Brain microvascular endothelial cell (primary cell): Measurements from ENCODE around the gene TRIM37.
A peak's percentile ranks its signal among the peaks of the same experiment; 100 is the strongest.

Experiments used
- DNase-seq: peaks from one replicate; pipeline ENCODE4 v3.0.0-alpha.2; 2020
- H3K27ac ChIP-seq: fragments of 250-450 bp; sonication (Bioruptor Pico); 2 replicates; pipeline ENCODE4 v1.5.1; 2020; ENCODE audit warnings: mild to moderate bottlenecking, moderate library complexity
- H3K27me3 ChIP-seq: fragments of 250-450 bp; sonication (Bioruptor Pico); replicated peaks from 2 replicates; pipeline ENCODE4 v1.5.1; 2020; ENCODE audit warnings: mild to moderate bottlenecking
- H3K36me3 ChIP-seq: fragments of 250-450 bp; sonication (Bioruptor Pico); replicated peaks from 2 replicates; pipeline ENCODE4 v1.5.1; 2020; ENCODE audit warnings: mild to moderate bottlenecking
- H3K4me3 ChIP-seq: 2 replicates; pipeline ENCODE4 v1.5.1; 2011; ENCODE audit warnings: low read depth, mild to moderate bottlenecking, control low read depth, low read length, moderate library complexity
- in situ Hi-C: cut with HindIII; loops from 2 replicates; pipeline ENCODE4 v1.10.0; 2017; ENCODE audit warnings: low sequenced_read_pairs, low pct_ligation_motif_present
- TF ChIP-seq, protein P1 (sequence below): IDR thresholded peaks from 2 replicates; pipeline ENCODE4 v1.5.1; 2011; ENCODE audit warnings: low read depth, mild to moderate bottlenecking, moderate library complexity, low read length, control low read depth, inconsistent platforms; ENCODE audit errors: missing control alignments

TRIM37 gene

DNA sequence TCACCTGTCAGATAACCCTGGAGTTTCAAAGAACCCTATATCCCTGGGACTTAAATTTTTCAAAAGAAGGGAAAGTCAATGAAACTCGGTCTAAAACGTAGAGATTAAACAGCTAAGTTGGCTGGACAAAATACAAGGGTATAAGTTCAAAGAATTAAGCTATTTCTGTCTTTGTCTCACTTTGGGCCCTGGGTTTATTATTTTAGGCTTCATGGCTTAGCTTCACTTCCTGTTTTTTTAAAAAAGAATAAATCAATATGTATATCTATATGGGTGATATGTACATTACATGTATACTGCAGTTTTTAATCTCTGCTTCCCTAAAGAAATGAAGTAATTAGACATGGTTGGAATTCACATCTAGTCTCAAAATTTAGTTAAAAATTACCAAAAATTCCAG is 132.3 kb downstream of the TRIM37 start:
- no peak for DNase-seq
- in situ Hi-C loops: no loop called here
- TF ChIP-seq, protein P1, sequence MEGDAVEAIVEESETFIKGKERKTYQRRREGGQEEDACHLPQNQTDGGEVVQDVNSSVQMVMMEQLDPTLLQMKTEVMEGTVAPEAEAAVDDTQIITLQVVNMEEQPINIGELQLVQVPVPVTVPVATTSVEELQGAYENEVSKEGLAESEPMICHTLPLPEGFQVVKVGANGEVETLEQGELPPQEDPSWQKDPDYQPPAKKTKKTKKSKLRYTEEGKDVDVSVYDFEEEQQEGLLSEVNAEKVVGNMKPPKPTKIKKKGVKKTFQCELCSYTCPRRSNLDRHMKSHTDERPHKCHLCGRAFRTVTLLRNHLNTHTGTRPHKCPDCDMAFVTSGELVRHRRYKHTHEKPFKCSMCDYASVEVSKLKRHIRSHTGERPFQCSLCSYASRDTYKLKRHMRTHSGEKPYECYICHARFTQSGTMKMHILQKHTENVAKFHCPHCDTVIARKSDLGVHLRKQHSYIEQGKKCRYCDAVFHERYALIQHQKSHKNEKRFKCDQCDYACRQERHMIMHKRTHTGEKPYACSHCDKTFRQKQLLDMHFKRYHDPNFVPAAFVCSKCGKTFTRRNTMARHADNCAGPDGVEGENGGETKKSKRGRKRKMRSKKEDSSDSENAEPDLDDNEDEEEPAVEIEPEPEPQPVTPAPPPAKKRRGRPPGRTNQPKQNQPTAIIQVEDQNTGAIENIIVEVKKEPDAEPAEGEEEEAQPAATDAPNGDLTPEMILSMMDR: no peak

DNA sequence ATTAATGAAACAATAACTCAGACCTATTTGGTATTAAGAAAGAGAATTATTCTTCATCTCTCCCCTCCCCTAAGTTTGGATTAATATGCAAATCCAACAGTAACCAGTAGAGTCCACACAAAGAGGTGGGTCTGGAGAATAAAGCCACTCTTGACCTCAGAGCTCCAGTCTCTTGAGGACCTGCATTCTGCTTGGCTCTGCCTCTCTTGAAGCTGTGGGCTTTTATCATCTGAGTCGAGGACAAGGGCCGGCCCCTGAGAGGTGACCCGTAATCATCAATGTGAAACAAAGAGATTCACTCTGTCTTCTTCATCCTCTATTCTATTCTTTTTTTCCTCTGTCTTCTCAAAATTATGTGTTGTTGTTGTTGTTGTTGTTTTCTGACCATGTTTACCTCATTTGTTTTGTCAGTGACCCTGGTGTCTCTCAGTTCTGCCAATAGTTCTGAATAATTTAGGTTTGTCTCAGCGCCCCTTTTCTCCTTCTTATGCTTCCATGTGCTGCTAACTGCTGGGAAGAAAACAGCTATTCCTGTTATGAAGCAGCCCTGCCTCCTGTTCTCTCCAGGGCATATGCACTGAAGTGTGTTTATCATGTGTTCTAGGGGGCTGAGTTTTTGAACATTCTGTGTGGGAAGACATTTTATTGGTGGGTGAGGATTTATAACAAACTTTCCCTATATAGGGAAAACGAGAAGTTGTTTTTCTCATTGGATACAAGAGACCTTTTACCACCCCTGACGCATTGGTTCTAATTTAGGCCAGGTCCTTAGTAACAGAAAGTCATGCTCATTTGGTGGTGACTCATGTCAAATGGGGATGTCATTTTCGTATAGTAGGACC is 135.8 kb downstream of the TRIM37 start:
- Histone ChIP-seq H3K36me3 (no peaks in the 10 kb centered on the region), H3K4me3 (no peak overlapping the region), H3K27ac (no peak overlapping the region), H3K27me3 (no peaks in the 10 kb centered on the region)
- DNase-seq: peak; percentile 31
- in situ Hi-C loops: no loop called here
- TF ChIP-seq, protein P1: no peak

More for the DNA sequence above, 132.3 kb downstream of the TRIM37 start:
- Histone ChIP-seq H3K27ac (no peak overlapping the region), H3K27me3 (no peaks in the 10 kb centered on the region), H3K4me3 (no peak overlapping the region), H3K36me3 (no peaks in the 10 kb centered on the region)

DNA sequence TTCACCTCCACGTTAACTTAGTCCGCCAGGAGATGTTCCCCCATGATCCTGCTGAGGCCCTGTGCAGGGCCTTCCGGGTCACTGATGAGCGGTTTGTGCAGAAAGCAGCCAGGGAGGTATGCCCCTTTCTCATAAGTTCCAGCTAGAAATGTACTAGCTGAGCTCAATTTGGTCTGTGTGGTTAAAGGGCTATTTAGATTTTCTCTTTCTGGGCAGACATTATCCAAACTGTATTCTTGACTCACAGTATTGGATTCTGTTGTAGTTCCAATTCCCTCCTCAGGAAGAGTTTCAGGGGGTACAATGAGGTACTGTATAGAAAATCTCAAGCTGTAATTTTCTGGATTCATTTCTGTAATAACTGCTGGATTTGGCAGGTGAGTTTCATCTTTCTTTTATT is 137.1 kb downstream of the TRIM37 start:
- in situ Hi-C loops: no loop called here
- no peaks in the 10 kb centered on the region for H3K27me3 ChIP-seq
- H3K4me3 ChIP-seq: no peak overlapping the region
- H3K27ac ChIP-seq: no peak overlapping the region
- no peak for DNase-seq
- TF ChIP-seq, protein P1: no peak
- no peaks in the 10 kb centered on the region for H3K36me3 ChIP-seq

DNA sequence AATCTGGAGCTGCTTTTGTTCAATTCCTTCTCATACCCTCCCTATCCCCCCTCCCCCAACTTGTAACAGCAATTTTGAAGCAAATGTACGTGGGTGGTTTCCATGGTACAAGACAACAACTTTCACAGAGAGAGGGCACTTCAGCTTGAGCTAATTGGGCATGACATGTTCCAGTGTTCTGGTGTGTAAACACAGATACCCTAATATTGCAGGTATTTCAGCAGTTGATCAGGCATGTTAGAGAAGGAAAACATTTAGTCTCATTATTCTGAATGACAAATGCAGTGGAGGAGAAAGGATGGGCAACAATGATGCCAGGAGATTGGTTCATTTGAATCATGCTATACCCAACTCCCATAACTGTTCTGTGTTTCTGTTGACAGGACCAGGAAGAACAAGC is 137.5 kb downstream of the TRIM37 start:
- in situ Hi-C loops: no loop called here
- Histone ChIP-seq H3K27ac (no peak overlapping the region), H3K36me3 (no peaks in the 10 kb centered on the region), H3K4me3 (no peak overlapping the region), H3K27me3 (no peaks in the 10 kb centered on the region)
- TF ChIP-seq, protein P1: no peak
- DNase-seq: no peak

DNA sequence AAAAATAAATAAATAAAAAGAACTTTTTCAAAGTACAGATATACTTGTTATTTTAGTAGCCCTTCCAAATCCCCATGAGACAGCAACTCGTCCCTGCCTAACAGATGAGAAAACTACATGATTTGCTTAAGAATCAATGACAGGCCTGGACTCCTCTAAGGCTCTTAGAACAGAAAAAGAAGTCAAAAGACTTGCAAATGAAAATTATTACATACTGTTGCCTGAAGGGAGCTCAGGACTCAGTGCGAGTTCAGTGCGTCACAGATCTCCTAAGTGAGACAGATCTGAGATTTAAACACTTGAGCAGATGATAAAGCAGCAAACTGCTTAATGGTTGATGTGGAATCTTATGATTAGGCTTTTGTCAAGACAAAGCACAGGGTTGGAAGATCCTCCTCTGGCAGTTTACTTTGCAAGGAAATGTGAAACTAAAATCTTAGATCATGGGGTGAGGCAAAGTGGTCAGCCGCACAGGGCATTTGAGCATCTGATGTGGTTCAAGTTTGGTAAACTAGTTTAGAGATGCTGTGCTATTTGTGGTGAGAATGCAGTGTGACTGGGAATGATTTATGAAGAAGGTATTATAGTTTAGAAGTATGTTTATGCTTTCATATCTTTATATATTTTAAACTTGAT is 138.1 kb downstream of the TRIM37 start:
- Histone ChIP-seq H3K36me3 (no peaks in the 10 kb centered on the region), H3K27me3 (no peaks in the 10 kb centered on the region), H3K27ac (no peak overlapping the region), H3K4me3 (no peak overlapping the region)
- TF ChIP-seq, protein P1: no peak
- in situ Hi-C loops: no loop called here
- DNase-seq: no peak
